Measurements from ENCODE around the gene FAM174B.
A peak's percentile ranks its signal among the peaks of the same experiment; 100 is the strongest.
"Not testable (repeated sequence)": the region's sequence is repeated elsewhere in the genome, so short reads cannot be mapped to it uniquely, and the experiment has no call there.

FAM174B gene

DNA sequence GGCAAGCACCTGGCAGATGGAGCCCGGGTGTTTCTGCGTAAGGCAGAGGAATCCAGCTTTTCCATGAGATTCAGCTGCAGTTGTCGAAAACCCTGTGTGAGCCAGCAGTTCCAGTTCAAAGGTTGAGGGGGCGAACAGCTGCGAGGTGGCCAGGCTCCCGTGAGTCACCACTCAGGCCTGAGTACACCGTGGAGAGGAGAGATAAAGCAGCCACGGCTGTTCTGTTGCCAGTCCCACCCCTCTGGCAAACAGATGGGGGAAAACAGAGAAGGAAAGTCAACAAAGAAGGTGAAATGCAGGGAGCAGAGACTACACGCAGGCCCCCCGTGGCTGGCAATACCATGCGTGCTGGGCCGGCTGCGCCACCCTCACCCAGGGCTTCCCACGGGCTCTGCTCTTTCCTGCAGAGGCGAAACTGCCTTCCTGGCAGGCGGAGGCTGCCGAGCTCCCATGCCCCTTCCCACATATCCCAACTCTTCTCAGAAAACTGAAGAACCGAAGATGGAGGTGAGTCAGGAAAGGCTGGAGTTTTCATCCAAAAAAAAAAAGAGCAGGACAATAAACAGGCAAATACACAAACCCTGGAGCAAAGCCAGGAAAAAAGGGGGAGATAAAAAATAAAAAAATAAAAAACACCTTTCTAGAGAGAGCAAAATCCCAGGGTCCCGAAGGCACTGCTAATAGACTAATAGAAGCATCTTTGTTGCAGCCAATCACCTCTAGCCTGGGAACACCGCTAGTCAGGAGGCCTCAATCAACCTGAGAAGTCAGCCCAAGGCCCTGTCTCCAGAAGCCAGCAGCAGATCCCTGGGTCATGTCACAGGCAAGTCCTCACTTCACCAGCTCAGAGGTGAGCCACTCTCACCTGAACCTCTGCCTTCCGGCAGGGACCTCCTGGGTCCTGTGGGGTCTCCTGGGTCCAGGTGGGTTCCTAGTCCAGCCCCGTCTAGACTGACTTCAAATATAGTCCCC is 37.7 kb downstream of the FAM174B start:
- peak; percentile 86 to 88 for DNase-seq

DNA sequence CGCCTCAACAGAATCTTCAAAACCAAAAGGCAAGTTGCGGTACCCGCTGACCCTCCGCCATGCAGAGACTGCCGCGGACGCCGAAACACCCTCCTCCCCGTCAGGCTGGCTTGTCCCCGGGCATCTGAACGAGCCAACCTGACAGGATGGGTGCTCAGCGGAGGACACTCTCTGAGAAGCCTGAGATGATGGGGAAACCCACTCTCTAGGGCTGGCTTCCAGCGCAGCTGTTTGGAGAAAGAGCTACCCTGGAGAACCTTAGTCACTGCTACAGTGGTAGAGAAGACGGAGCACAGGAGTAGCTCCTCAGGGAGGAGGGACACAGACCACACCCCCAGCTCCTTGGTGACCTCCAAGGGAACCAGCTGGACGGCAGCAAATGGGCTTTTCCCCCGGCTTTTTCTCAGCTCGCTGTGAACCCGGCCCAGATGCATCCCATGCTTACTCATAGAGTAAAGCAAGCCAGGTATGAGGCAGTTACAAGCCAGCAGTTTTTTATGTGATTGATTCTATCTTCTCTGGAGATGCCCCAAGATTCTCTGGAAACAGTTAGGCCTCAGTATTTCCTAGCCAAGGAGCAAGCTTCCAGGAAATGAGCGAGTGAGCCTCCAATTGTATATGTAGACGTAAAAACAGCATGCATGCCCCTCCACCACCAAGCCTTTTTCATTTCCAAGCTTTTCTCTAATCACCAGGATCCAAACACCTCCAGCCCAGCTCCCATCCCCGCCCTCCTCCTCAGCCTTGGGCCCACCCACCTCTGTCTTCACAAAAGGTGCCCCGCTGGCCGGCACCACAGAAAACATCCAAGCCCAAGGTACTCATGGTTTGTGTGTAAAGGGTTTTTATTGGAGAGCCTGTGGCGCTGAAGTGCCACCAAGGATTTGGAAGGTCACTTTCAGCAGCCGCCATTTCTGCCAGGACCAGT is 38.7 kb downstream of the FAM174B start:
- no peak for DNase-seq

DNA sequence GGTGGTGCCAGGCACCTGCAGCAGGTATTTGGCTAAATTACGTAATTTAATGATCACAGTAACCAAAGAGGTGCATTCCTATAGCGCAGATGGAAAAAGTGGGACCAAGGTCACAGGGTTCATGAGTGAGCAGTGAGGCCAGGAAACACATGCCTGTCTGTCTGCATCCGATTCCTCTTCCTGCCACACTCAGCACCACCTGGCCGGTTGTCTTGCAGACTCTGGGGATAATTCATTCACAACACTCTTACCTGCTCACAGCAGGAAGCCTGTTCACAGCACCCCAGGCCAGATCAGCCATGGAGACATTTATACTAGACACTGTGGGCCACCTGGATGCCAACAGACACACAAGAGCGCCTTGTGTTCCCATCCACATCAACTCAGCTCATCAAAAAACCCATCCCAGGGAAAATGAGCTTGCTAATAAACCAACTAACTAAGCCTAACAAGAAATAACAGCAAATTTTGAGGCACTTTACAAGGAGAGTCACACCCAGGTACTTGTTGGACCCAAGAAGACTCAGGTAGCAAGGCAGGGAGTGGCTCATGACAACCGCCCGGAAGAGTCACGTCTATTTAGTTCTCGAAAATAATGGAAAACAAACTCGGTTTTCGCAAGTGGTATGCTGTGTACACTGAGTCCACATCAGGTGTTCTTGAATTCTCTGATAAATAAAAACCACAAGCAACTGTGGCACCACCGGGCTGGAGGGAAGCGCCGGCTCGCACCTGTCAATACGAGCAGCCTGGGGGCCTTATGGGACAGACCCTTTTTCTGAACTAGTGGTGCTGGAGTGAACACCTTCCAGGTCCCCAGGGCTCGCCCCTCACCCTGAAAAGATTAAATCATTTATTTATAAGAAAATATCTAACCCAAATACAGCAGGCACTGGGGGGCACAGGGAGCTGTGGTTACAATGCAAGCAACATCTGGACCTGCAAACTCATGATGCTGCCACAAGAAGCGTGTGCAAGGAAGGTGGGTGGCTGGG is 40.5 kb downstream of the FAM174B start:
- DNase-seq: no peak

DNA sequence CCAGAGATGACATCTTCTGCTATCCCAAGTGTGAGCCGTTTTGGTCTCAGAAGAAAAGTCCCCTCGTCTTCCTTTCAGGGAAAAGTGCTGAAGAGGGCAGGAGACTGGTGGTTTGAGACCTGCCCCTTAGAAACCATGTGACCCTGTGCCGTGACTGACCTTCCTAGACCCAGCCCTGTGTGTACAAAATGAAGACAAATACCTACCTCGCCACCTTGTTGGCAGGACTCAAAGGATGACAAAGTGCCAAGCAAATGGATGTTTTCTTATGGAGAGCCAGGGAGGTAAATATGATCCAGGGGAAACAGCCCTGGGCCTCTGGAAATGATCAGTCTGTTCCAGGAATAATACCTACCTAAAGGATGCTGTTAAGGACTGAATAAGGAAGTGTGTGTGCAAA is 41.3 kb downstream of the FAM174B start:
- no peak for DNase-seq

DNA sequence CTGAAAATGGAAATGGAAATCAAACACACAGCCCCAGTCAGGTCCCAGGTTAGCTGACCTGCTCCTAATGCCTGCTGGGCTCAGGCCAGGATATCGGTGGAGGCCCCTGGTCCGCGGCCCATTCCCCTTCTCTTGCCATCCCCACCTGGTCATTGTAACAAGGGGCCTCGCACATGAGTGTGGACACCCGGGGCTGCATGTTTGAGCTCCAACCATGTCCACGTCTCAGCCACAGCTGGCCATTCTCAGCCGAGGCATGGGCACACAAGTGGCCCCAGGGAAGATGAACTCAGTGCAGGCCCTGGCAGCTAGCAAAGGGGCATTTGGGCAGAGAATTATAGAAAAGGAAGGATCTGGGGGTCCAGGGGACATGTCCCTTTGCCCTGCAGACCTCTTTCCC is 41.7 kb downstream of the FAM174B start:
- no peak for DNase-seq

DNA sequence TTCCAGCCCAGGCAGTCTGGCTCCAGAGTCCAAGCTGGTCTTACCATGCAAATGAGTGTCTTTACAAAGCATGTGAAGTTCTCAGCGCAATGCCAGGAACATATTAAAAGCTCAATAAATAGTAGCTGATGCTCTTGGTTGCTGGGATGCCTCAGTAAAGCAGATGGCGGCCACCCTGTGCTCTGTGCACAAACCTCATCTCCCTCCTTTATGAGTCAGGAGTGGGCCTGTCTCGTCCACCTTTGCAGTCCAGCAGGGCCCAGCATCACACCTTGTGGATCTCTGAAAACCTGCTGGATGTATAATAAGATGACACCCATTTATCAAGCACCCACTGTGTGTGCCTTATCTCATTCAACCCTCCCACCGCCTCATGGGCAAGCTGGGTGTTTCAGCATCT is 42.7 kb downstream of the FAM174B start:
- DNase-seq: no peak

DNA sequence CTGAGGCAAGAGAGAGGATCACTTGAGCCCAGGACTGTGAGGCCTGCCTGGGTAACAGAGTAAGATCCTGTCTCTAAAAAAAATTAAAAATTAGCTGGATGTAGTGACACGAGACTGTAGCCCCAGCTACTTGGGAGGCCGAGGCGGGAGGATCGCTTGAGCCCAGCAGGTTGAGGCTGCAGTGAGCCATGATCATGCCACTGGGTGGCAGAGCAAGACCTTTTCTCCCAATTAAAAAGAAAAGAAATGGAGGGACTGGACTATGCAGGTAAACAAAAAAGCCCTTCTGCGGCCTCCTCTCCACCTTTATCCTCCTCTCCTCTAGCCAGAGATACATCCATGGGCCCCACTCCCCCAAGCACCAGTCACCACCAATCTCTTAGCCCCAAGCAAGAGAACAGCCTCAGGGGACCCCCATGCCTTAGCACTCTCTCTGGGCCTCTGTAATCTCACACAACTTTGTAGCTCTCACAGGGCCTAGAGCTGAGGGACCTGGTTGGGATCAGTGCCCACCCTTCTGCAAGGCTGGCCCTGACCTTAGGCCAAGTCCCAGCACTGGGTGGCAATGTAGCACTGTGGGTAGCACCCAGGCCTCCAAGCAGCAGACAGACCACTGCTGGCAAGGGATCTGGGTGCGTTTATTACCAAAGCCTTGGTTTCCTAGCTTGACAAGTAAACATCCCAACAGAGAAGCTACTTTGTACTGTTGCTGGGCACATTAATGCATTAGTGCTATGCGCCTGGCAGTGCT is 43.4 kb downstream of the FAM174B start:
- peak; percentile 3 to 23 for DNase-seq

DNA sequence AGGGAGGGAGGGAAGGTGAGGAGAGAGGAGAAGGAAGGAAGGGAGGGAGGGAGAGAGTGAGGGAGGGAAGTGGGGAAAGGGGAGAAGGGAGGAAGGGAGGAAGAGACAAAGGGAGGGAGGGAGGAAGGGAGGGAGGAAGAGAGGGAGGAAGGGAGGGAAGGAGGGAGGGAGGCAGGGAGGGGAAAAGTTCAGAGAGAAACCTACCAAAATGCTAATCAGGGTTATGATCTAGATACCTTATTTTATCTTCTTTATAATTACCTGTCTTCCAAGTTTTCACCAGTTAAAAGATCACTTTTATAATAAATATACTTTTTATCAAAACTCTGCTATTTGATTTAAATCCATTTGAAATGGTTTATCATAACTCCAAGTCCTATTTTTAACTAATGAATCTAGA is 44.4 kb downstream of the FAM174B start:
- no peak for DNase-seq

DNA sequence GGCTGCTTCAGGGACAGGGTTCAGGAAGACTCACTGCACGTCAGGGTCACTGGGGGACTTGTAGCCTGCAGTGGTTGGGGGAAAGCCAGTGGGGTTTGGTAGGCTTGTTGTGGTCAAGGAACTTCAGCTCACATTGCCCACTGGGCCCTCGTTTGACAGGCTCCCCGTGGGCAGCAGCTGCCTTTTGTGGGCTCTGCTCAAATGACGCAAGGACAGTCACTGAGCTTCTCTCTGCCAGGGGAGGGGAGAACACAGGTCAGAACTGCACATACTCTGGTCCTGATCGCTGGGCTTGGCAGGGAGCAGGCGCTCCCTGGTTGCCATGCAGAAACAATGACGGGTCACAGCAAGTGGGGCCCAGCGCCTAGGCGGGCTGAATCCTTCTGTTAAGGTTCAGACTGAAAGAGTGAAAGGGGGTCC is 45.5 kb downstream of the FAM174B start:
- DNase-seq: no peak

DNA sequence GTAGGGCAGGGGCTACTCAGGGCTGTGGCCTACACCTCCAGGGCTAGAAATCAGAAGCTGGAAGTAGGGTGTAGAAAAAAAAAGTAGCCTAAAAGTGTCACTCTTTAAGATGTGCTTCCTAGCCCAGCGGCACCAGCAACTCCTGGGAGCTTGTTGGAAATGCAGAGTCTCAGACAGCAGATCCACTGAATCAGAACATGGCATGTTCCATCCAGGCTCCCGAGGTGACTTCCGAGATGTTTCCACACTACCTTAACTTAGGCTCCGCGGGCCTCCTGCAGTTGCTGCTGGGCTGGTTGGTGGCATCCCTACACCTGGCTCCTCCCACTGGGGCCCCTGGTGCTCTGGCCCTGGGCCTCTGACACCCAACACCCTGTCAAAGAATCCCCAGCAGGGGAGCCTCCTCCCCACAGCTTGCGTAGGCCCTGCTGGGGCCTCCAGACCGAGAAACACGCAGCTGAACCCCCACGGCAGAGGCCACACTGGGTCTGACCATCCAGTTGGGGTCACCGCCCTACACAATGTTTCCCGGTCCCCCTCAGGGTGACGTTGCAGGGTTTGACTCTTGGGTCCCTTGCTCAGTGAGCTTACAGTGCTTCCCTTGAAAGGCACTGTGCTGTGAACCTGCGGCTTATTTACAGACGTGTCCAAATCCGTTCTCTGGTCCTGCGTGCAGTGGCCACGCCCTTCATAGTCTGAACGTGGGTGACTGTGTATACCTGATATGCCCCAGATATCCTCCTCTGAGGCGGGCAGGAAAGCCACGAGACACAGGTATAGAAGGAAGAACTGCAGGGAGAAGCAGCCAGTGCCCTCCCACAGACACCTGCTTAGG is 46.5 kb downstream of the FAM174B start:
- no peak for DNase-seq

DNA sequence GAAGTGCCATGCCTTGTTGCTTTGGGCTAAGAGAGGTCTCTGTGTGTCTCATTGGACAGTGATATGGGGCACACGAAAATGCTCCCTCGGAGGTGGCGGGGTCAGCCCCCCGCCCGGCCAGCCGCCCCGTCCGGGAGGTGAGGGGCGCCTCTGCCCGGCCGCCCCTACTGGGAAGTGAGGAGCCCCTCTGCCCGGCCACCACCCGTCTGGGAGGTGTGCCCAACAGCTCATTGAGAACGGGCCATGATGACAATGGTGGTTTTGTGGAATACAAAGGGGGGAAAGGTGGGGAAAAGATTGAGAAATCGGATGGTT is 48.8 kb downstream of the FAM174B start:
- not testable (repeated sequence) for DNase-seq

DNA sequence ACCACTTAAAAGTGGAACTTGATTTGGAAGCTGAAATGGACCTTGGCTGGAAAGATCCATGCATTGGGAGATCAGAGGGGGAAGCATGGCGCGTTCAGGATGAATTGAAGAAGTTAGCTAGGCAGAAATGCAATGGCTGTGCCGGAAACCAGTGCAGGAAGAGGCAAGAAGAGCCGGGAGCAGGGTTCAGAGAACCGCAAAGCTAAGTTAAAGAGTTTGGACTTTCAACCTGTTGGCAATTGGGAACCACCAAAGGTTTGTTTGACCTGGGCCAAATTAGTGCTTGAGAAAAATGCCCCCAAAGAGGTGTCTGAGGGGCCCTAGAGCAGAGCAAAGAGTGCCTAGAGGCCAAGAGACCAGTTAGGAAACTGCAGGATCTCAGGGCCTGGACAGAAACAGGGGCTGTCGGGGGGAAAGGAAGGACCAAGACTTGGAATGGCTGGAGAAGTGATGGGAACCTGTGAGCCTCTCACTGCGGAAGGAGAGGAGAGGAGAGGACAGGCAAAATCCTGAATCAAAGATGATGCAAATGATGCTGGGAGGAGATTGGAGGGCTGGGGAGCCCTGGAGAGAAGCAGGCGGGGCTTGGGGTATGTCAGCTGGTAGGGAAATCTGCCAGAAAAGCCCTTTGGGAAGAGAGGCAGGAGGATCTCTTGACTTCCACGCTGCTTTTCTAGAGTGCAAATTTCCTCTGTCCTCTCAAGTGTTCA is 49.3 kb downstream of the FAM174B start:
- DNase-seq: no peak

DNA sequence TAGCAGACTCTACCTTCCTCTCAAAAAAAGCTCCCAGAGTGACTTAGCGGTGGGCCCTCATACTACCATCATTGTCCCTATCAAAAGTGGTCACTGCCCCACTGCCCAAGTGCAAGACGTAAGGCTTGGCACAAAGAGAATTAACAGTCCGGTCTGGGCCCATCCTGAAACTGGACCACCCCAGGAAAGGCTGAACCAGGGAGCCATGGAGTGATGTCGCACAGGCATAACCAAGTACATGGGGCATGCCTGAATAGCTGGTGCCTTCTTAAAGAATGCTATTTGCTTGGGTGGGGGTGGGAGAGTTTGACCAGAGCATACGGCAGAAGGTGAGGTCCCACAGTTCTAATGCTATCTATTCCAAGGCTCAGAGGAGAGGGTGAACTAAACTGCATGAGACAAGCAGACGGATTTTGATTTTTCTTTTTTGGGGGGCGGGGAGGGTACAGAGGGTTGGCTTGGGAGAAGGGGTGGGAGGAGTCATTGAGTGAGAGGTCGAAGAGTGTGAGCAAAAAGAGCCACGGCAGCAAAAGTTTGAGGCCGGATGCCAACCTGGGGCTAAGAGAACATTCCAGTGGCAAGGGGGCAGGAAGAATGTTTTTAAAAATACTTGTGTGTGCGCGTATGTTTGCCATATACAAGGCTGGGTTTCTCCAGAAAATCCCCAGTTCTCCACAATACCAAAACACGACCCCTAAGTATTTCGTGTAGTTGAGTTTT is 50.2 kb downstream of the FAM174B start:
- DNase-seq: no peak

DNA sequence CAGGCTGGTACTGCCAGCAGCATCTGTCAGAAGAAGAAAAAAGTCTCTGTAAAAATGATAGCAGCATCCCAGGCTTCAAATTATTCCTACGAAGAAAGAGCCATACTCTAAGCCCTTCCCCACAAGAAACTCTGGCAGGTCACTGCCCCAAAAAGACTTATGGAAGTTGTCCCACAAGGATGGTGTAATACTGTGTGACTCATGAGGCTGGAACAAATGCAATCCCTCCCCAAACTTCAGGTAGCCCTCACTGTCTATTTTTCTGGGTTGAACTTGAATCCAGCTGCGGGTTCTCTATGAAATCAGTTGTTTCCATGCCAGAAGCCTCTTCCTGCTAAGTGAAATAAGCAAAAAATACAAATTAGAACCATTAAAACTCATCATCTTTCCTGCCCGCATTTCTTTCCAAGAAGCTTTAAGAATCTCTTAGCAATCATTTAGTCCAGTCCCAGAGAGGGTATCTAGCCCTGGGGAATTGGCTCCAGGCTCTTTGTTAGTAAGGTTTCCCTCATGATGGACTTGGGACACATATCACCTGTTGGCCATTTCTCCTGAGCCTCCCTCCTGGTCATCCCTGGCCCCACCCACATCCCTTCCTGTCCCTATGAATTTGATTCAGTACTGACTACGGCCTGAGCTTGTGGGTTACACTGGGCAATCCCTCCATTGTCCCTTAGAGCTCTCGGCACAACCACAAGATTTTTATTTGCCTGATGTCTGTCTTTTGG is 51.7 kb downstream of the FAM174B start:
- no peak for DNase-seq

DNA sequence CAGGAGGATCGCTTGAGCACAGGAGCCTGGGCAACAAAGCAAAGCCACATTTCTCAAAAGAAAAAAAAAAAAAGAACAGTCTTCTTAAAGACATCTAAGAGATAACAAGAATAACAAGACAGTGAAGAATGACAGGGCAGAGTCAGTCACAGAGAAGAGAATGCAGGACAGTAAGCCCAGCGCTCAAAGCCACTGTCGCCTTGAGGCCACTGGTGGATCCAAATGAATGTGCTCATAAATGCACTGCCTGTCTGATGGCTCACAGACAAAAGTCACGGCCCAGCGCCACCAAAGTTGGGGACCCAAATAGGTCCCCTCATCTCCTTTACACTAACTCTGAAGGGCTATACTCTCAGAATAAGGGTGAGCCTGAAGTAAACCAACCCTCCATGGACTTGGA is 52.3 kb downstream of the FAM174B start:
- DNase-seq: no peak

DNA sequence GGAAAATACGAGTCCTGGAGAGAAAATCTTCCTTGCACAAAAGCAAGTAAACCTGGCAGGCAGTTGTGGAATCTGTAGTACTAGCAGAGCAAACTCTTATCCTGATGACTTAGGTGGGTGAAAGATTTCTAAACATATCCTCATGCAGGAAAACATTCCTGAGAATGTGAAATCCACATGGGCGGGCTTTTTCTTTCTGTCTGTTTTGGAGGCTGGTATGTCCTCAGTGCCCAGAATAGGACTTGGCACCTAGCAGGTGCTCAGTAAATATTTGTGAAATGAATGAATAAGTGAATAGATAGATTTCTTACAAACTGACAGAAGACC is 53.3 kb downstream of the FAM174B start:
- DNase-seq: no peak

DNA sequence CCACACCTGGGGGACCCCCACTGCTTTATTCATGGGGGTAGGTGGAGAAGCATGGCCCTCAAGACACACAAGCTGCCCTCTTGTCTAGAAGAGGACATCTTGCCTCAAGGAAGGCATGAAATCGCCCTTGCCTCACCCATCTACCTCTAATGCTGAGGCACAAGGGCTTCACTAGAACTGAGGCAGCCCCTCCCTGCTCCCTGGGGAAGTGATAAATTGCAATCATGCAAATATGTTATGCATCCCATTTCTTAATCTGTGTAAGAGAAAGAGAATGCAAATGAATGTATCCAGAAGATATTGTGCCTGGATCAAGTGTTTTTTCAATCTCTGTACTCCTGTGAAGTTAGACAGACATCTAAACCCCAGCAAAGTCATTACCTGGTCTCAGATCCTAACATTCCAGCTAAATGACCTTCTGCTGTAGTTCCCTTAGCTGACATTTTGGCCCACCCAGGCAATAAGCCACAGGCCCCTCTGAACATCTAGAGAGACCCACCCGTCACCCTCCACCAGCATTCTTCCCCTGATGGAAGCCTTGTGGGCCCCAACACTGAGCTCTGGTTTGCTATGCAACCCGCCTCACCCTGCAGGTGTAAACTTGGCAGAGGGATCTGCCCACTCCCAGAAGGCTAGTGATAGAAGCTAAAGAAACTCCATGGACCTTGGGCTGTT is 53.8 kb downstream of the FAM174B start:
- DNase-seq: no peak

DNA sequence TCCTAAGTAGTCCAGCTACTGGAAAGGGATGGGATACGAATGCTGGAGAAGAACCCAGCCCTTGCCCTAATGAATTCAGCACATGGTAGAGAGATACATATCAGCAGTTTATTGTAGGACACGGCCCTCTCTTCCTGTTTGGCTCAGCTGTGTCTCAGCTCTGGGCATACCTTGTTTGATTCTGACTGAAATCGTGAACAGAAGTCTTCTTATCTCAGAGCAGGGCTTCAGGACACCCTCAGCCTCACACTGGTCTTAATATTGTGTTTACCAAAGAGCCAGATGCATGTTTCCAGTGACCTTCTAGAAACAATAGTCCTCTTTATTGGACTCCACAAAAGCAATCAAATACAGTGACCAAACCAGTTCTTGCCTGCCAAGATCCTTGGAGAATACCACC is 54.7 kb downstream of the FAM174B start:
- no peak for DNase-seq

Data from SHP77 (cell line).